GM18502 (cell line): ENCODE measurements around the gene MAP2.

Experiments
- ATAC-seq: cut with Tn5 transposase; IDR thresholded peaks from one replicate; pipeline ENCODE4 v1.9.1; 2021; ENCODE audit warnings: mild to moderate bottlenecking; ENCODE audit not compliant: unreplicated experiment, poor library complexity

Gene MAP2

GRCh38 chr2:209424781-209425470 lies 1.1 kb downstream of the MAP2 start:
- ATAC-seq: no peak

GRCh38 chr2:209425471-209426071 lies 1.7 kb downstream of the MAP2 start:
- peak; percentile 41 for ATAC-seq

- no peak for ATAC-seq
These were observed 2.6 kb downstream of the MAP2 start for GRCh38 chr2:209426432-209426831.

- no peak for ATAC-seq
These were observed 7.9 kb downstream of the MAP2 start for GRCh38 chr2:209431701-209432100.

GRCh38 chr2:209441541-209441940 lies 17.7 kb downstream of the MAP2 start:
- ATAC-seq: no peak

- no peak for ATAC-seq
These were observed 19.1 kb downstream of the MAP2 start for GRCh38 chr2:209442939-209443338.

- no peak for ATAC-seq
These were observed 21.6 kb downstream of the MAP2 start for GRCh38 chr2:209445485-209445884.

GRCh38 chr2:209451209-209451834 lies 27.5 kb downstream of the MAP2 start:
- ATAC-seq: no peak

GRCh38 chr2:209456489-209456888 lies 32.6 kb downstream of the MAP2 start:
- peak; percentile 45 for ATAC-seq

GRCh38 chr2:209458008-209458979 lies 34.4 kb downstream of the MAP2 start:
- ATAC-seq: no peak

GRCh38 chr2:209459359-209459758 lies 35.5 kb downstream of the MAP2 start:
- no peak for ATAC-seq

- no peak for ATAC-seq
These were observed 36.4 kb downstream of the MAP2 start for GRCh38 chr2:209460151-209460761.

- peak; percentile 62 for ATAC-seq
These were observed 39.4 kb downstream of the MAP2 start for GRCh38 chr2:209463226-209463625.

- ATAC-seq: no peak
These were observed 40.0 kb downstream of the MAP2 start for GRCh38 chr2:209463835-209464234.

GRCh38 chr2:209468846-209469245 lies 45.0 kb downstream of the MAP2 start:
- no peak for ATAC-seq

GRCh38 chr2:209469481-209469880 lies 45.6 kb downstream of the MAP2 start:
- no peak for ATAC-seq

- ATAC-seq: no peak
These were observed 46.6 kb downstream of the MAP2 start for GRCh38 chr2:209470466-209470865.

- no peak for ATAC-seq
These were observed 47.2 kb downstream of the MAP2 start for GRCh38 chr2:209471037-209471436.

GRCh38 chr2:209472112-209472832 lies 48.4 kb downstream of the MAP2 start:
- no peak for ATAC-seq

- no peak for ATAC-seq
These were observed 49.0 kb downstream of the MAP2 start for GRCh38 chr2:209472871-209473270.
